Neural progenitor cell (in vitro differentiated cells): Measurements from ENCODE around the gene RYR1. TPM values are rescaled to one million over a fixed set of nuclear protein-coding genes. Genes with fewer than 3 reads are reported as not detected.
A peak's percentile ranks its signal among the peaks of the same experiment; 100 is the strongest.

Experiments
- DNase-seq: peaks from one replicate; pipeline ENCODE4 v3.0.0-alpha.2; 2016; ENCODE audit warnings: low spot score
- H2AFZ ChIP-seq: fragments of 200-600 bp; sonication (generic); replicated peaks from 2 replicates; pipeline ENCODE4 v1.6.1; 2016; ENCODE audit warnings: antibody characterized with exemption
- H3F3A ChIP-seq: fragments of 200-600 bp; sonication (generic); 2 replicates; pipeline ENCODE4 v1.6.1; 2016; ENCODE audit warnings: antibody characterized with exemption, low read depth
- H3K27ac ChIP-seq: fragments of 200-600 bp; sonication (generic); 2 replicates; pipeline ENCODE4 v1.5.1; 2016; ENCODE audit warnings: mild to moderate bottlenecking
- H3K27me3 ChIP-seq: fragments of 200-600 bp; sonication (generic); 2 replicates; pipeline ENCODE4 v1.6.1; 2016; ENCODE audit warnings: mild to moderate bottlenecking, moderate library complexity
- H3K36me3 ChIP-seq: fragments of 200-600 bp; sonication (generic); 2 replicates; pipeline ENCODE4 v1.5.1; 2016
- H3K4me1 ChIP-seq: fragments of 200-600 bp; sonication (generic); 2 replicates; pipeline ENCODE4 v1.6.1; 2016; ENCODE audit warnings: mixed run types
- H3K4me2 ChIP-seq: fragments of 200-600 bp; sonication (generic); 2 replicates; pipeline ENCODE4 v1.6.1; 2016
- H3K4me3 ChIP-seq: fragments of 200-600 bp; sonication (generic); 2 replicates; pipeline ENCODE4 v1.5.1; 2016
- H3K79me2 ChIP-seq: fragments of 200-600 bp; sonication (generic); 2 replicates; pipeline ENCODE4 v1.6.1; 2016; ENCODE audit warnings: low read depth
- H3K9ac ChIP-seq: fragments of 200-600 bp; sonication (generic); 2 replicates; pipeline ENCODE4 v1.6.1; 2016
- H3K9me3 ChIP-seq: fragments of 200-600 bp; sonication (generic); 2 replicates; pipeline ENCODE4 v1.5.1; 2016; ENCODE audit warnings: low read depth
- H4K20me1 ChIP-seq: fragments of 200-600 bp; sonication (generic); 2 replicates; pipeline ENCODE4 v1.6.1; 2016; ENCODE audit warnings: low read depth
- H3K27ac Mint-ChIP-seq: 3 replicates; pipeline ENCODE4 v1.8.0; 2021; ENCODE audit warnings: mixed read lengths
- H3K27me3 Mint-ChIP-seq: 2 replicates; pipeline ENCODE4 v1.8.0; 2022; ENCODE audit warnings: low read depth, mild to moderate bottlenecking, inconsistent platforms, moderate library complexity, mixed read lengths; ENCODE audit not compliant: insufficient read depth
- H3K36me3 Mint-ChIP-seq: 3 replicates; pipeline ENCODE4 v1.8.0; 2021; ENCODE audit warnings: mixed read lengths
- H3K4me1 Mint-ChIP-seq: 3 replicates; pipeline ENCODE4 v1.8.0; 2021; ENCODE audit warnings: mixed read lengths
- H3K4me3 Mint-ChIP-seq: 3 replicates; pipeline ENCODE4 v1.8.0; 2021; ENCODE audit warnings: mild to moderate bottlenecking, moderate library complexity, mixed read lengths
- H3K9me3 Mint-ChIP-seq: 3 replicates; pipeline ENCODE4 v1.8.0; 2020; ENCODE audit warnings: mixed read lengths
- CTCF ChIP-seq: fragments of 200-600 bp; sonication (generic); IDR thresholded peaks from 2 replicates; pipeline ENCODE4 v1.5.1; 2017; ENCODE audit warnings: antibody characterized with exemption, mild to moderate bottlenecking
- EZH2 ChIP-seq: fragments of 200-600 bp; sonication (generic); IDR thresholded peaks from 2 replicates; pipeline ENCODE4 v1.6.1; 2017; ENCODE audit warnings: antibody characterized with exemption, mild to moderate bottlenecking, moderate library complexity
- EZH2phosphoT487 ChIP-seq: fragments of 200-600 bp; sonication (generic); IDR thresholded peaks from 2 replicates; pipeline ENCODE4 v1.6.1; 2017; ENCODE audit warnings: antibody characterized with exemption
- total RNA-seq: library from RNA; depleted of rRNA; stranded (reverse); fragments of >200 nt; gene quantifications from 2 replicates; pipeline ENCODE4 v1.2.3, GENCODE V29; 2015; ENCODE audit warnings: low replicate concordance

RYR1 gene
- total RNA-seq, 1 donor from 2014 or later, result 0.60 TPM

GRCh38 chr19:38386971-38387549 is 46.4 kb upstream of the RYR1 start:
- H3K36me3 ChIP-seq, result no peaks in the 10 kb centered on the region
- no peak overlapping the region for H3K9ac ChIP-seq
- Mint-ChIP-seq H3K4me3 (peak overlapping the region; percentile 90), H3K27me3 (peaks cover 7% of the 10 kb centered on the region), H3K4me1 (peaks cover 20% of the 10 kb centered on the region), H3K36me3 (peaks cover 13% of the 10 kb centered on the region), H3K27ac (peak overlapping the region; percentile 86), H3K9me3 (no peaks in the 10 kb centered on the region)
- H3K4me1 ChIP-seq, result peaks cover 4% of the 10 kb centered on the region
- no peak overlapping the region for H2AFZ ChIP-seq
- peak overlapping the region; percentile 75 for H3K4me3 ChIP-seq
- peaks cover 22% of the 10 kb centered on the region for H3F3A ChIP-seq
- H3K9me3 ChIP-seq, result no peaks in the 10 kb centered on the region
- no peak for DNase-seq
- no peak overlapping the region for H3K27ac ChIP-seq
- peaks cover 38% of the 10 kb centered on the region for H3K27me3 ChIP-seq
- peaks cover 38% of the 10 kb centered on the region for H4K20me1 ChIP-seq
- TF ChIP-seq CTCF, result no peak
- no peak for TF ChIP-seq EZH2phosphoT487
- TF ChIP-seq EZH2, result no peak
- H3K4me2 ChIP-seq, result peak overlapping the region; percentile 73
- no peaks in the 10 kb centered on the region for H3K79me2 ChIP-seq

GRCh38 chr19:38387550-38388348 is 45.7 kb upstream of the RYR1 start, which contains the start of gene GGN:
TSS of gene GGN (minus strand) at chr19:38388034. CDS start at chr19:38387261, 773 bp downstream.
- peaks cover 38% of the 10 kb centered on the region for H4K20me1 ChIP-seq
- no peaks in the 10 kb centered on the region for H3K9me3 Mint-ChIP-seq
- peak within 1 kb of the TSS; percentile 86 for H3K4me2 ChIP-seq
- peak within 1 kb of the TSS; percentile 86 for H3K27ac Mint-ChIP-seq
- H3K79me2 ChIP-seq, result no peaks in the 10 kb centered on the region
- no peaks in the 10 kb centered on the region for H3K9me3 ChIP-seq
- TF ChIP-seq EZH2phosphoT487 (no peak), CTCF (no peak), EZH2 (no peak)
- H3K4me1 ChIP-seq, result peaks cover 4% of the 10 kb centered on the region
- peaks cover 22% of the 10 kb centered on the region for H3F3A ChIP-seq
- H3K4me1 Mint-ChIP-seq, result peaks cover 22% of the 10 kb centered on the region
- H3K36me3 ChIP-seq, result no peaks in the 10 kb centered on the region
- peak within 1 kb of the TSS; percentile 77 for H2AFZ ChIP-seq
- H3K27me3 ChIP-seq, result peaks cover 38% of the 10 kb centered on the region
- peak within 1 kb of the TSS; percentile 75 for H3K4me3 ChIP-seq
- H3K4me3 Mint-ChIP-seq, result peak within 1 kb of the TSS; percentile 93
- no peak within 1 kb of the TSS for H3K27ac ChIP-seq
- H3K36me3 Mint-ChIP-seq, result peaks cover 12% of the 10 kb centered on the region
- peaks cover 7% of the 10 kb centered on the region for H3K27me3 Mint-ChIP-seq
- H3K9ac ChIP-seq, result no peak within 1 kb of the TSS
- peak; percentile 99 for DNase-seq

- Histone ChIP-seq H3K27ac (no peak within 1 kb of the TSS), H3K9ac (no peak within 1 kb of the TSS), H3K4me2 (peak within 1 kb of the TSS; percentile 86), H3K79me2 (no peaks in the 10 kb centered on the region), H4K20me1 (peaks cover 38% of the 10 kb centered on the region), H2AFZ (peak within 1 kb of the TSS; percentile 77), H3K4me3 (peak within 1 kb of the TSS; percentile 75), H3K4me1 (peaks cover 4% of the 10 kb centered on the region), H3K36me3 (no peaks in the 10 kb centered on the region), H3F3A (peaks cover 26% of the 10 kb centered on the region), H3K9me3 (no peaks in the 10 kb centered on the region), H3K27me3 (peaks cover 38% of the 10 kb centered on the region)
- no peaks in the 10 kb centered on the region for H3K9me3 Mint-ChIP-seq
- peak within 1 kb of the TSS; percentile 93 for H3K4me3 Mint-ChIP-seq
- no peak for TF ChIP-seq CTCF
- no peak for TF ChIP-seq EZH2
- no peak for TF ChIP-seq EZH2phosphoT487
- peaks cover 7% of the 10 kb centered on the region for H3K27me3 Mint-ChIP-seq
- peaks cover 23% of the 10 kb centered on the region for H3K4me1 Mint-ChIP-seq
- H3K36me3 Mint-ChIP-seq, result peaks cover 12% of the 10 kb centered on the region
- peak; percentile 91 for DNase-seq
- peak within 1 kb of the TSS; percentile 86 for H3K27ac Mint-ChIP-seq
Measured at GRCh38 chr19:38388349-38389100, 45.0 kb upstream of the RYR1 start, which contains the start of gene SPRED3. TSS of gene SPRED3 (plus strand) at chr19:38388697. CDS start at chr19:38390303, 1,606 bp downstream.
